Measurements from ENCODE around the gene KCTD1. TPM values are rescaled to one million over a fixed set of nuclear protein-coding genes. Genes with fewer than 3 reads are reported as not detected.

Gene KCTD1
- total and polyA plus RNA-seq, 8 donors = 4.3 to 16.8 (median 8.1) TPM

DNA sequence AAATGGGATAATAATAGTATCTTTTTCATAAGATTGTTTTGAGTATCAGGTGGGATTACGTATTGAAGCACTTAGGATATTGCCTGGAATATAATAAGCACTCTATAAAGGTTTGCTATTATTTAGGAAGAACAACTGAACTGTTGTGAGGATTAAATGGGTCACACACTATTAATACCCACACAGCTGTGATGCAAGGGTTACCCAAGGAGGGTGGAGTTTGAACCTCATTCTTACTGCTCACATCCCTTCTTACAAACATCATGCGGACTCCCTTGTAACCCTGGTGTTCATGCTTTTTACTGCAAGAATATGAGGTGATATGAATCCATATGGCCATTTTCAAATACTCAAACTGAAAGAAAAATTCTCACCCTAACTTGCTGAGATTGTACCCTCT is 113.5 kb downstream of the KCTD1 start:
- Histone ChIP-seq H3K4me1 (no peaks in the 10 kb centered on the region), H3K27me3 (no peaks in the 10 kb centered on the region), H3K9me3 (no peaks in the 10 kb centered on the region), H3K36me3 (no peaks in the 10 kb centered on the region), H3K27ac (no peak overlapping the region), H3K4me3 (no peak overlapping the region)
- ATAC-seq (no peak), FAIRE-seq (no peak), DNase-seq (no peak)
- intact Hi-C loops (cut with DNase I) = no loop called here
- TF ChIP-seq, protein P1, sequence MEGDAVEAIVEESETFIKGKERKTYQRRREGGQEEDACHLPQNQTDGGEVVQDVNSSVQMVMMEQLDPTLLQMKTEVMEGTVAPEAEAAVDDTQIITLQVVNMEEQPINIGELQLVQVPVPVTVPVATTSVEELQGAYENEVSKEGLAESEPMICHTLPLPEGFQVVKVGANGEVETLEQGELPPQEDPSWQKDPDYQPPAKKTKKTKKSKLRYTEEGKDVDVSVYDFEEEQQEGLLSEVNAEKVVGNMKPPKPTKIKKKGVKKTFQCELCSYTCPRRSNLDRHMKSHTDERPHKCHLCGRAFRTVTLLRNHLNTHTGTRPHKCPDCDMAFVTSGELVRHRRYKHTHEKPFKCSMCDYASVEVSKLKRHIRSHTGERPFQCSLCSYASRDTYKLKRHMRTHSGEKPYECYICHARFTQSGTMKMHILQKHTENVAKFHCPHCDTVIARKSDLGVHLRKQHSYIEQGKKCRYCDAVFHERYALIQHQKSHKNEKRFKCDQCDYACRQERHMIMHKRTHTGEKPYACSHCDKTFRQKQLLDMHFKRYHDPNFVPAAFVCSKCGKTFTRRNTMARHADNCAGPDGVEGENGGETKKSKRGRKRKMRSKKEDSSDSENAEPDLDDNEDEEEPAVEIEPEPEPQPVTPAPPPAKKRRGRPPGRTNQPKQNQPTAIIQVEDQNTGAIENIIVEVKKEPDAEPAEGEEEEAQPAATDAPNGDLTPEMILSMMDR (IDR thresholded peaks at IDR 0.05) = no peak
- WGBS, 2 donors = 63 to 88% methylated on average over 2 of the region's 2 CpGs

DNA sequence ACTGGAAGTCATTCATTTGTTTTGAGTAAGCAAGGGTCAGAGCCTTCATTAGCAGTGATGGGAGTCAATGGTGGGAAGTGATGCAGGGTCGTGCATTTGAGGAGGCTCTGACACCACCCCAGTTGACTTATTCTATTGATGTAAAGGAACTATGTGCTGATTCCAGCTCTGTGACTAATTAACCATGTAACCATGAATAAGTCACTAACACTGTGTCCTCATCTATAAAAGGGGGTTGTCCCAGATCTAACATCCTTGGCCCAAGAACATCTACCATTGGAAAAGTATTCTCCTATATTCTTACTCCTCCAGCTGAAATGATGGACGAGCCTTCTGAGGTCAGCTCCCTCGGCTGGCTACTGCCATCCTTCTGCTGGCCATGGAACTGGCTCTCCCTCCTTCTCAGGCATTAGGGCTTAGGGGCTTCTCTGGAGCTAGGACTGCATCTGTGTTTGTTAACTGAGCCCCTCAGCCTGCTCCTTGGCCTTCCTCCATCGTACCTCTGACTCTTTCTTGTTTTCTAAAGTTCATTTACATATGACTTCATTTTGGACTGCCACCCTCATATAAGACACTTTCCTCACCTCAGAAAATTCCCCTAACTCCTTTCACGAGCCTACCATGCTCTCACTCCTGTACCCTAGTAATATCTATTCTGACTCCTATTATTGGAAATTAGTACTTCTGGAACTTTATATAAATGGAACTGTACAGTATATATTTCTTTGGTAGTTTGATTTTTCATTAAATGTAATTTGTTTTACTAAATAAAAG is 115.5 kb downstream of the KCTD1 start:
- DNase-seq (no peak), ATAC-seq (no peak), FAIRE-seq (no peak)
- Histone ChIP-seq H3K4me3 (no peak overlapping the region), H3K9me3 (no peaks in the 10 kb centered on the region), H3K36me3 (no peaks in the 10 kb centered on the region), H3K27ac (no peak overlapping the region), H3K27me3 (no peaks in the 10 kb centered on the region), H3K4me1 (no peaks in the 10 kb centered on the region)
- WGBS, 2 donors = 63 to 72% methylated on average over 5 of the region's 5 CpGs
- TF ChIP-seq, protein P1 (IDR thresholded peaks at IDR 0.05) = no peak
- intact Hi-C loops (cut with DNase I) = no loop called here

DNA sequence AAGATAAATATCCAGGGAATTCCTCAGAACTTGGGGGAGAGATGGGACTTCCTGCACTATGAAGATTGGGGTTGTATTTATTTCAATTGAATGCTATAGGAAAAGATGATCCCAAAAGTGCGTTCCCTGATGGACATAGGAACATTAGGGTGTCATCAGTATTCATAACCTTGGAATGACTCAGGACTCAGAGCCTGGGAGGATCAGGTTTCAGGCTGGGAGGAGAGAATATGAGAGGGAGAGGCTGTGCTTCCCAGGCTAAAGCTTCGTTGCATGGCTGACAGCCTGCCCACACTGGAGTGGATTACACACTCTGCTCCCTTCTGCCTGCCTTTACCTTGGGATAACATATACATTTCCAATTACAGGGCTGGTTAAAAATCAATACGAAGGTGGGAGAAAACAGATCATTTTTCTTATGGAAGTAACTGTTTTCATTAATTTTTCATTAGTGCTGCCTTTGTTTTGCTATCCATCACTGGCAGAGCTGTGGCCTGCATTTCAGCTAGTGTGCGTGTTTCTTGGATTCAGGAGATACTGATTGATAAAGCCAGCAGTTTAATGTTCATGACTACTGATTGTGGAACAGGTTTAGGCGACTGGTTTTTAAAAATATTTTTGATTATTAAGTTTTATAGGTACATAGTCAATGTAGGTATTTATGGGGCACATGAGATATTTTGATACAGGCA is 118.7 kb downstream of the KCTD1 start:
- H3K27ac ChIP-seq = no peak overlapping the region
- H3K4me3 ChIP-seq = no peak overlapping the region
- H3K9me3 ChIP-seq = no peaks in the 10 kb centered on the region
- H3K36me3 ChIP-seq = no peaks in the 10 kb centered on the region
- ATAC-seq = peak in 2 of 4 donors; percentile 44 to 72
- H3K27me3 ChIP-seq = no peaks in the 10 kb centered on the region
- intact Hi-C loops (cut with DNase I) = no loop called here
- WGBS, 2 donors = 39 to 47% methylated on average over 5 of the region's 5 CpGs
- DNase-seq = no peak
- TF ChIP-seq, protein P1 (IDR thresholded peaks at IDR 0.05) = no peak
- no peak for FAIRE-seq
- H3K4me1 ChIP-seq = no peaks in the 10 kb centered on the region

GRCh38 chr18:26425148-26425531 is 123.2 kb downstream of the KCTD1 start:
- Histone ChIP-seq H3K36me3 (no peaks in the 10 kb centered on the region), H3K27me3 (no peaks in the 10 kb centered on the region), H3K4me1 (no peaks in the 10 kb centered on the region), H3K9me3 (no peaks in the 10 kb centered on the region), H3K4me3 (no peak overlapping the region), H3K27ac (no peak overlapping the region)
- peak in 1 of 4 donors; percentile 26 for ATAC-seq
- WGBS, 2 donors = 80 to 84% methylated on average over 5 of the region's 5 CpGs
- TF ChIP-seq, protein P1 (IDR thresholded peaks at IDR 0.05) = no peak
- DNase-seq = no peak
- FAIRE-seq = no peak
- intact Hi-C loops (cut with DNase I) = no loop called here

All from pancreas (tissue), 10 donors.